Retinal pigment epithelial cell (primary cell): Measurements from ENCODE around the gene SMAD3.

ENCODE experiments used
- DNase-seq: peaks from one replicate; pipeline ENCODE4 v3.0.0-alpha.2; 2010; ENCODE audit warnings: low read depth
- H3K4me3 ChIP-seq: 2 replicates; pipeline ENCODE4 v1.5.1; 2011; ENCODE audit warnings: mild to moderate bottlenecking, low read length, control low read depth, moderate library complexity
- CTCF ChIP-seq: conservative IDR thresholded peaks from 2 replicates; pipeline ENCODE4 v1.5.1; 2011; ENCODE audit warnings: low read depth, low read length, control low read depth, inconsistent platforms

SMAD3 gene

GRCh38 chr15:67138891-67139855 lies 73.8 kb downstream of the SMAD3 start:
- no peak overlapping the region for H3K4me3 ChIP-seq
- no peak for DNase-seq
- TF ChIP-seq CTCF: no peak

GRCh38 chr15:67140078-67140833 lies 74.9 kb downstream of the SMAD3 start:
- no peak for DNase-seq
- TF ChIP-seq CTCF: no peak
- no peak overlapping the region for H3K4me3 ChIP-seq

GRCh38 chr15:67142092-67142766 lies 76.8 kb downstream of the SMAD3 start:
- TF ChIP-seq CTCF: no peak
- no peak overlapping the region for H3K4me3 ChIP-seq
- no peak for DNase-seq

- no peak for TF ChIP-seq CTCF
- H3K4me3 ChIP-seq: no peak overlapping the region
- no peak for DNase-seq
Measured at GRCh38 chr15:67142767-67143100, 77.3 kb downstream of the SMAD3 start.

GRCh38 chr15:67143646-67144045 lies 78.2 kb downstream of the SMAD3 start:
- no peak for TF ChIP-seq CTCF
- no peak for DNase-seq
- H3K4me3 ChIP-seq: no peak overlapping the region

- peak; percentile 54 for DNase-seq
- TF ChIP-seq CTCF: no peak
- H3K4me3 ChIP-seq: no peak overlapping the region
Measured at GRCh38 chr15:67144609-67145311, 79.4 kb downstream of the SMAD3 start.
